ENCODE results near the gene TMEM130.

Gene TMEM130

DNA sequence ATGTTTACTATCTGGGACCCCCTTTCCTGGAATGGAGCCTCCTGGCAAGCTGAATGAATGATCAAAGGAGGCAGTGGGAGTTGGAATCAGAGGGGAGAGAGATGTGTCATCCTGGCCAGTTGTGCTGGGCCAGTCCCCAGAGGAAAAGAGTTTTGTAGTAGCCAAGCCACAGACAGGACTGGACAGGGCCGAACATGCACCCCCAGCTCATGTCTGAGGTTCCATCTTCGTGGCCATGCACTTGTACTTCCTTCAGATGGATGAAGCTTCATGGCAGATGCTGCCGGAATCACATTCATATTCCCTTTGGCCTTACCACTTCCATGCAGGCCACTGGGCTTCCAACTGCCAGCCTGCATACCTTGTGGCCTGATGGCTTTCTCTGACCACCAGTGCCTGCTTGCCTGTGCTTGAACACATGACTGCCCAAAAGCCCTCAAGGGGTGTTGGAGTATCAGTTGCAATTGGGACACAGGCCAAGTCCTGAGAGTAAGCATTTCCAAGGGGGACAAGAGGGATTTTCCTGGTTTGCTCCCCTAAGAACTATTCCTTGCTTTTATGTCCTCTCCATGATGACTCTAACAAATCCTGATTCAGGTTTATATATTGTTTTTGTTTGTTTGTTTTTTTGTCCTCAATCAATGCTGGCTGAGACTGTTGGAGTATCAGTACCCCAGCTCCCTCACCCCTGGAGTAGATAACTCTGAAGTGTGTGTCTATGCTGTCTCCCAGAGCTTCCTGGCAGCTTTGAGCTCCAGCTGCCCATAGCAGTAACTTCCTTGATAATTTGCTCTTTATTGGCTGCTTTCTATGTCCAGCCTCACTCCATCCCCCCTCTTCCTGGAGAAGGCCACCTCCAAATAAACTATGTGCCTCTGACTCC is 63.6 kb downstream of the TMEM130 start:
- no peak for DNase-seq

DNA sequence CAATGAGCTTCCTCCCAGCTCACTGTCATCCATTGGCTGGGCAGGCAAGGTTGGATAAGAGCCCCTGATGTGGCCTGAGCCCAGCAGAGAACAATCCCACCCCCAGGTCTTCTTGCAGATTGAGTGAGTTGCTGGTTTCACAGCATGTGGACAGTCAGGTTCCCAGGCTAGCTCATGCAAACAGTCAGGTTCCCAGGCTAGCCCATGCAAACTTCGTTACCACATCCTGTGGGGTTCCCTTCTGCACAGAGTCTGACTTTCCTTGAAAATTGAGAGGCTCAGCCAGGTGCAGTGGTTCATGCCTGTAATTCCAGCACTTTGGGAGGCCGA is 67.1 kb downstream of the TMEM130 start:
- DNase-seq = no peak

DNA sequence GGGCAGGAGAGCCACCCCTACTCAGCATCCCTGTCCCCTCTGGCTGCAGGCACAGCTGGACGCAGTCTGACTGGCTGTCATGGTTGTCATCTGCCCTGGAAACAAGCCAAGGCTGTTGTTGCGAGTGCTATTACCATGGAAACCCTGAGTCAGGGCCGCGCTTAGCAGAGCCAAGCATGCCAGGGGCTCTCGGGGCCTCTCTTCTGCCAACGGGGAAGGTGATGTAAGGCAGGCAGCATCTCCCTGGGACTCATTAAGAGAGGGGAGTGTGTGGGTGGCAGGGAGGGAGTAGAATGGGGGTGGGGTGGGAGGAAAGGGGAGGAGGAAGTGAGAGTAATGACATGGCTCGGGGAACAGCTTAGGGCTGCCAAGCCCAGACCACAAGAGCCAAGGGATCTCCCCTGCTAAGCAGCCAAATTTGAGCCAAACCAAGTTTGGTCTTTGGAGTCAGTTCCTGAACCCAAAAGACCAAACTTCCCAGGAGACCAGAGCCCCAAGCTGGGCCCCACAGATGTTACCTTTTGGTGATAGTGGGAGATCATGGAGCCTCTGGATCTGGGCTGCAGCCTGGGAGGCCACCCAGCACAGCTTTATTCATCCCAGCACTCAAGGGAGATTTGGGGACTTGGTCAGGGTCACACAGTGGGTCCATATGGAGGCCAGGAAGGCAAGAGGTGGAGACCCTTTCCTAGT is 67.6 kb downstream of the TMEM130 start:
- DNase-seq = peak; percentile 8 to 11

DNA sequence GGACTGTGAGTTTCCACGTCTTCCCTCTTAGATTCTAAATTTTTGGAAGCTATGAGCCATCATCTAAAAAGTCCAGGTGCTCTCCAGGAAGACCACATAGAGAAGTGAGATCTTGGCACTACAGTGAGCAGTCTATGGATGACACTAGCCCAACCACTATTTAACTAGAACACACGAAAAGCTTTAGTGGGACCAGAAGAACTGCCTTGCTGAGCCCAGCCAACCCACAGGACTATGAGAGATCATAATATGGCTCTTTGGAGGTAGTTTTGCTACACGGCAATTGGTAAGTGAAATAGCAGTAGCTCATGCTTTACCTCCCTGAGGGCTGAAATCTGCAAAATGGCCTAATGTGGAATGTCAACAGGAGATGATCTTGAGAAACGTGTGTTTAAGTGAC is 68.8 kb downstream of the TMEM130 start:
- DNase-seq = no peak

DNA sequence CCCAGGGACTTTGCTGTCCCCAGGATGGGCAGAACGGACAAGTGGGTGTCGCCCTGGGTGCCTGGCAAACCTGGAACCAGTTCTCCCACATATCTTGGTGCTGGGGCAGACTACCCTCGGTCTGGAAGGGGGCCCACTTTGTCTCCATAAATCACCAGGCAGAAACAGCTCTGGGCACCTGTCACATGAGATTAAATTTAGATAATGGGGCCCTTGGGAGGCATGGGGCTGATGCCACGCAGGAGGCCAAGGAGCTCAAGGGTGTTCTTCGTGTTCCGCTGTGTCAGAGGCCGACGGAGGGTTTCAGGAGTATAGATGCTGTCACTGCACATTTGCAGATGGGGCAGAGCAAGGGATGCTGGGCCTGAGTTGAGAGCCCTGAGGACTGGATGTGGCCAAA is 72.7 kb downstream of the TMEM130 start:
- DNase-seq = no peak

All from stimulated activated CD4-positive, alpha-beta T cell treated with anti-CD3 and anti-CD28 coated beads, Interleukin-4, amount 100 ng/mL, for 4 hours (primary cell).